Tibial nerve (tissue), 3 donors: Measurements from ENCODE around the gene SFXN1.

Experiments
- POLR2A ChIP-seq, 2 donors: fragments of 450-650 bp; IDR thresholded peaks; one replicate each; pipeline ENCODE4 v1.6.1; 2017; ENCODE audit warnings: antibody characterized with exemption in 2 of 2, mild to moderate bottlenecking in 2 of 2, moderate library complexity in 2 of 2
- TF ChIP-seq, protein P1 (sequence below), 5 experiments: fragments of 200-600 bp in 3 of 5; fragments of 450-650 bp in 2 of 5; sonication (generic) in 3 of 5; IDR thresholded peaks; one replicate each; pipeline ENCODE4 v1.5.1; 2016 to 2019; ENCODE audit warnings: antibody characterized with exemption in 5 of 5, mild to moderate bottlenecking in 3 of 5, moderate library complexity in 2 of 5

DNA sequence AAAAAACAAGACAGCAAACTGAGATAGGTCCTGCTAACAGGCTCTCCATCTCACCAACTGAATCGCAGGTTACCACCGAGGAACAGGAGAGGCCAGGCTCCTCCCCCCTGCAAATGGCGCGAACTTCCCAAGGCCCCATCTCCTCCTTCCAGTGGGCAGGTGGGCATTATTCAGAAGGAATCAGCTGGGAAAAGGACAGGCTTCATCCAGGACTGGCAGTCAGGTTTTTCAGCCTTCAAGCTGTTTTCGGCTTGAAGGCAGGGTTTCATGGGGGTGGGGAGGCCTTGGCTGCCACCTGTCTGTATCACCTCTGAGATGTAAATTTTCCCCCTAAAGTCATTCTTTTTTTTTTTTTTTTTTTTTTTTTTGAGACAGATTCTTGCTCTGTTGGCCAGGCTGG is 79.4 kb downstream of the SFXN1 start:
- TF ChIP-seq, protein P1, sequence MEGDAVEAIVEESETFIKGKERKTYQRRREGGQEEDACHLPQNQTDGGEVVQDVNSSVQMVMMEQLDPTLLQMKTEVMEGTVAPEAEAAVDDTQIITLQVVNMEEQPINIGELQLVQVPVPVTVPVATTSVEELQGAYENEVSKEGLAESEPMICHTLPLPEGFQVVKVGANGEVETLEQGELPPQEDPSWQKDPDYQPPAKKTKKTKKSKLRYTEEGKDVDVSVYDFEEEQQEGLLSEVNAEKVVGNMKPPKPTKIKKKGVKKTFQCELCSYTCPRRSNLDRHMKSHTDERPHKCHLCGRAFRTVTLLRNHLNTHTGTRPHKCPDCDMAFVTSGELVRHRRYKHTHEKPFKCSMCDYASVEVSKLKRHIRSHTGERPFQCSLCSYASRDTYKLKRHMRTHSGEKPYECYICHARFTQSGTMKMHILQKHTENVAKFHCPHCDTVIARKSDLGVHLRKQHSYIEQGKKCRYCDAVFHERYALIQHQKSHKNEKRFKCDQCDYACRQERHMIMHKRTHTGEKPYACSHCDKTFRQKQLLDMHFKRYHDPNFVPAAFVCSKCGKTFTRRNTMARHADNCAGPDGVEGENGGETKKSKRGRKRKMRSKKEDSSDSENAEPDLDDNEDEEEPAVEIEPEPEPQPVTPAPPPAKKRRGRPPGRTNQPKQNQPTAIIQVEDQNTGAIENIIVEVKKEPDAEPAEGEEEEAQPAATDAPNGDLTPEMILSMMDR (IDR thresholded peaks at IDR 0.05): no peak
- no peak for TF ChIP-seq POLR2A (IDR thresholded peaks at IDR 0.05)
